Measurements from ENCODE around the gene PRMT3. TPM values are rescaled to one million over a fixed set of nuclear protein-coding genes. Genes with fewer than 3 reads are reported as not detected.
A peak's percentile ranks its signal among the peaks of the same experiment; 100 is the strongest.

The PRMT3 gene
- total and polyA plus RNA-seq, 2 of the 13 experiments (the other 11 are each of a cell fraction or from before 2014, with no cell fraction given): 9.1 to 27.7 TPM

- TF ChIP-seq ZNF574 (CRISPR knock-in tag; IDR thresholded peaks at IDR 0.05): peak; percentile 80
- TF ChIP-seq ZNF121 (CRISPR knock-in tag; IDR thresholded peaks at IDR 0.05): no peak
- peak; percentile 7 for TF ChIP-seq TGIF2 (CRISPR knock-in tag; IDR thresholded peaks at IDR 0.05)
- TF ChIP-seq, protein P1, sequence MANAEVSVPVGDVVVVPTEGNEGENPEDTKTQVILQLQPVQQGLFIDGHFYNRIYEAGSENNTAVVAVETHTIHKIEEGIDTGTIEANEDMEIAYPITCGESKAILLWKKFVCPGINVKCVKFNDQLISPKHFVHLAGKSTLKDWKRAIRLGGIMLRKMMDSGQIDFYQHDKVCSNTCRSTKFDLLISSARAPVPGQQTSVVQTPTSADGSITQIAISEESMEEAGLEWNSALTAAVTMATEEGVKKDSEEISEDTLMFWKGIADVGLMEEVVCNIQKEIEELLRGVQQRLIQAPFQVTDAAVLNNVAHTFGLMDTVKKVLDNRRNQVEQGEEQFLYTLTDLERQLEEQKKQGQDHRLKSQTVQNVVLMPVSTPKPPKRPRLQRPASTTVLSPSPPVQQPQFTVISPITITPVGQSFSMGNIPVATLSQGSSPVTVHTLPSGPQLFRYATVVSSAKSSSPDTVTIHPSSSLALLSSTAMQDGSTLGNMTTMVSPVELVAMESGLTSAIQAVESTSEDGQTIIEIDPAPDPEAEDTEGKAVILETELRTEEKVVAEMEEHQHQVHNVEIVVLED (CRISPR knock-in tag; IDR thresholded peaks at IDR 0.05; ENCODE audit: borderline replicate concordance): peak; percentile 93
- TF ChIP-seq CBX2 (IDR thresholded peaks at IDR 0.05; ENCODE audit: low read depth, low read length): no peak
- no peak for TF ChIP-seq CBX2 (CRISPR knock-in tag; IDR thresholded peaks at IDR 0.05; ENCODE audit: low read depth)
- TF ChIP-seq ZNF496 (CRISPR knock-in tag; IDR thresholded peaks at IDR 0.05; ENCODE audit: insufficient replicate concordance): no peak
- TF ChIP-seq, protein P2, sequence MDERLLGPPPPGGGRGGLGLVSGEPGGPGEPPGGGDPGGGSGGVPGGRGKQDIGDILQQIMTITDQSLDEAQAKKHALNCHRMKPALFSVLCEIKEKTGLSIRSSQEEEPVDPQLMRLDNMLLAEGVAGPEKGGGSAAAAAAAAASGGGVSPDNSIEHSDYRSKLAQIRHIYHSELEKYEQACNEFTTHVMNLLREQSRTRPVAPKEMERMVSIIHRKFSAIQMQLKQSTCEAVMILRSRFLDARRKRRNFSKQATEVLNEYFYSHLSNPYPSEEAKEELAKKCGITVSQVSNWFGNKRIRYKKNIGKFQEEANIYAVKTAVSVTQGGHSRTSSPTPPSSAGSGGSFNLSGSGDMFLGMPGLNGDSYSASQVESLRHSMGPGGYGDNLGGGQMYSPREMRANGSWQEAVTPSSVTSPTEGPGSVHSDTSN (CRISPR knock-in tag; IDR thresholded peaks at IDR 0.05): no peak
- no peak for TF ChIP-seq ZNF558 (CRISPR knock-in tag; IDR thresholded peaks at IDR 0.05; ENCODE audit: borderline replicate concordance)
- no peak; the same call in 1 of the 2 replicates for TF ChIP-seq SIX1 (CRISPR knock-in tag; IDR thresholded peaks at IDR 0.05; ENCODE audit: borderline replicate concordance)
- TF ChIP-seq MBNL3 (CRISPR knock-in tag; conservative IDR thresholded peaks at IDR 0.05): no peak
- 0 out of 2 replicates have a peak, but pooled peaks have one; percentile 23 for TF ChIP-seq ZBTB49 (CRISPR knock-in tag; IDR thresholded peaks at IDR 0.05; ENCODE audit: borderline replicate concordance)
- TF ChIP-seq CENPBD1 (CRISPR knock-in tag; IDR thresholded peaks at IDR 0.05; ENCODE audit: borderline replicate concordance, low read depth): no peak
- peak; percentile 81 for TF ChIP-seq TAF15 (IDR thresholded peaks at IDR 0.05; ENCODE audit: low read depth, low read length, poor library complexity, severe bottlenecking)
- TF ChIP-seq DPF2 (CRISPR knock-in tag; IDR thresholded peaks at IDR 0.05; ENCODE audit: borderline replicate concordance, low read depth): no peak
- TF ChIP-seq ZFP36L2 (CRISPR knock-in tag; IDR thresholded peaks at IDR 0.05): no peak
- TF ChIP-seq ZBTB38 (CRISPR knock-in tag; IDR thresholded peaks at IDR 0.05): no peak; the same call in 1 of the 2 replicates
- TF ChIP-seq SYNCRIP (IDR thresholded peaks at IDR 0.05; ENCODE audit: insufficient read depth, low read depth, low read length): no peak
- TF ChIP-seq KDM5A (IDR thresholded peaks at IDR 0.05; ENCODE audit: borderline replicate concordance, low read length): peak; percentile 84; the same call in 1 of the 2 replicates
- no peak for TF ChIP-seq HMG20B (CRISPR knock-in tag; conservative IDR thresholded peaks at IDR 0.05)
Observed at GRCh38 chr11:20387261-20388095, at the start of gene PRMT3 (continued).
